ENCODE results near the gene MYH11.
"Not testable (repeated sequence)": the region's sequence is repeated elsewhere in the genome, so short reads cannot be mapped to it uniquely, and the experiment has no call there.

Gene MYH11

DNA sequence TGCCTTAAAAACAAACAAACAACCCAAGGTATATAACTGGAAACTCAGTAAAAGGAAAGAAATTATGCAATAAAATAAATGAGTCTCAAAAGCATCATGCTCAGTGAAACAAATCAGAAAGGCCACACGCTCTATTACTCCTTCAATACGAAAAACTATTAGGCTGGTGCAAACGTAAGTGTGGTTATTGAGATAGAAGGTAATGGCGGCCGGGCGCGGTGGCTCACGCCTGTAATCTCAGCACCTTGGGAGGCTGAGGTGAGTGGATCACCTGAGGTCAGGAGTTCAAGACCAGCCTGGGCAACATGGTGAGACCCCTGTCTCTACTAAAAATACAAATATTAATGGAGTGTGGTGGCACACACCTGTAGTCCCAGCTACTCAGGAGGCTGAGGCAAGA, 17.6 kb downstream of the MYH11 start:
- not testable (repeated sequence) for DNase-seq (ENCODE audit: low spot score)

DNA sequence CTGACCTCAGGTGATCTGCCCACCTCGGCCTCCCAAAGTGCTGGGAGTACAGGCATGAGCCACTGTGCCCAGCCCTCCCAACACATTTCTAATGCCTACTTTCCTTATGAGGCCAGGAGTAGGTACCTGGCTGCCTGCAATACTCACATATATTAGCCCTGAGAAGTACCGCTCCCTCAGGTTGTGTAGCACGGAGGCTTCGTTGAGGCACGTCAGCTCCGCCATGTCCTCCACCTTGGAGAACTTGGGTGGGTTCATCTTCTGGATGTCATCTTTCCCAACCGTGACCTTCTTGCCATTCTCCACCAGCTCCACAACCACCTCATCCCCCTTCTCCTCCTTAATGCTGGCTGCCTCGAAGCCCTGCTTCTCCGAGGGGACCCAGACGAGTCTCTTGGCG, 19.1 kb downstream of the MYH11 start:
- no peak for DNase-seq (ENCODE audit: low spot score)

DNA sequence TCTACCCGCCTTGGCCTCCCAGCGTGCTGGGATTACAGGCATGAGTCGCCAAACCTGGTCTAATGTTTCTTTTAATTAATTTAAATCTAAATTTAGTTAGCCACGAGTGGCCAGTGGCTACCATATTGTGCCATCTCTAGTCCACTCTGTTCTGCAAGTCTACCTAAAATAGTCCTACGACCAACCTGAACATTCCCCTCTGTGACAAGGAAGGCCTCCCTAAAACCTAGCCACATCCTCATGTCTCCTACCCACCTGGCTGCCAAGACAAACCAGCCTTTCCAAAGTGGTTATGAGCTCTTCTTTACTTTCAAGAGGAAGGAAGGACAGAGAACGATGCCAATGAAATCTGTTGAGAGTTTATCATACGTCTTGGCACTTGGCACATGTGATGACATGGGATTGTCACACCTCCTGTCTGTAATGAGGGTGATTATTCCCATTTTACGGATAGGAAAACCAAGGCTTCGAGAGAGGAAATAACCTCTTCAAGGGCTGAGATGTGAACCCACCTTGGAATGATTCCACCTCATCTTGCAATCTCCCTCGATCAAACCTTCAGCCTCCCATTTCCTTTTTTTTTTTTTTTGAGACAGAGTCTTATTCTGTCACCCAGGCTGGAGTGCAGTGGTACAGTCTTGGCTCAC, 19.7 kb downstream of the MYH11 start:
- no peak for DNase-seq (ENCODE audit: low spot score)

DNA sequence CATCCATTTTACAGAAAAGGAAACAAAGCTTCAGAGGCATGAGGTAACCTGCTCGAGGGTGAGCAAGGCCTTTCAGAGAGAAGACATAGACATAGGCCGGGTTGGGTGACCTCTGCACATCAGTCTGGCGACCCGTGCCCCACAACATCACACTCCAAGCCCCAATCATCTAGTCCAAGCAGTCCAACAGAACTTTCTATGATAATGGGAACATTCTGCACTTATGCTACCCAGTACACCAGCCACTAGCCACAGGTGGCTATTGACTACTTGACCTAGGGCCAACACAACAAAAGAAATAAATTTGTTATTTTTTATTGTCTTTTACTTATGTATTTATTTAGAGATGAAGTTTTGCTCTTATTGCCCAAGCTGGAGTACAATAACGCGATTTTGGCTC, 20.8 kb downstream of the MYH11 start:
- no peak for DNase-seq (ENCODE audit: low spot score)

DNA sequence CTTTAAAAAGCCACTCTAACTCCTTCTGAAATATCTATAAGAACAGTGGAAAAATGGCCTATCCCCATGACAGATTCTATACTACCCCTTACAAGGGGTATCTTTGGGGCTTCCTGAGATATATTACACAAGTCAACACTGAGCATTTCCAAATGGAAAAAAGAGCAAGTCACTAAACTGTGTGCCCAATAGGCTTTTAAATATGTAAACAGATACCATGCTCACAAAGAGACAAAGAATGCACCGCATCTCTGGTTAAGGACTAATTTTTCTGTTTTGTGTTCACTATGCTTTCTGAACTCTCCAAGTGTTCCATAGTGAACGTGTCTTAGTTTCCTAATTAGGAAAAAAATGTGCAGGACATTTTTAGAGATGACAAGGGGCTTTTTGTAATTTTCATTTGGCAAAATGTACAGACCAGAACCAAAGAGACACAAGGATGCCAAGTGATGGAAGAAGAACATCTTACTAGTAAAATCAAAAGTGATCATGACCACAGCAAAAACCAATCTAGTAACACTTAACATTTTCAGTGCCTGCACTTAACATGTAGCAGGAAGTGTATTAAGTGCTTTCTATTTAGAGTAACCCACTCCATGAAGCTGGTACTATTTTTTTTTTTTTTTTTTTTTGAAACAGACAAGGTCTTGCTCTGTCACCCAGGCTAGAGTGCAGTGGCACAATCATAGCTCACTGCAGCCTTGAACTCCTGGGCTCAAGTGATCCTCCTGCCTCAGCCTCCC, 21.5 kb downstream of the MYH11 start:
- no peak for DNase-seq (ENCODE audit: low spot score)

DNA sequence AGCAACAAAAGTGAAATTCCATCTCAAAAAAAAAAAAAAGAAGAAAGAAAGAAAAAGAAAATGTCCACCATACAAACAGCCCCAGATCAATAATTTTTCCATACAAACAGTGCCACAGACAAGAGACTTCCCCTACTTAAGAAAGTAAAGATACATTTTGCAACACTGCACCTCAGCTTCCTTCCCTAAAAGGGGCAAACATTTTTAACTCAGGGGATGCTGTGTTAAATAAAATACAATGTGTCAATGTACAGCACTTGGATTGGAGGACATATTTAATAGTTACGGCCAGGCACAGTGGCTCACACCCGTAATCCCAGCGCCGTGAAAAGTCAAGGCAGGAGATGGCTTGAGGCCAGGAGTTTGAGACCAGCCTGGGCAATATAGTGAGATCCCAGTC, 22.3 kb downstream of the MYH11 start:
- no peak for DNase-seq (ENCODE audit: low spot score)

DNA sequence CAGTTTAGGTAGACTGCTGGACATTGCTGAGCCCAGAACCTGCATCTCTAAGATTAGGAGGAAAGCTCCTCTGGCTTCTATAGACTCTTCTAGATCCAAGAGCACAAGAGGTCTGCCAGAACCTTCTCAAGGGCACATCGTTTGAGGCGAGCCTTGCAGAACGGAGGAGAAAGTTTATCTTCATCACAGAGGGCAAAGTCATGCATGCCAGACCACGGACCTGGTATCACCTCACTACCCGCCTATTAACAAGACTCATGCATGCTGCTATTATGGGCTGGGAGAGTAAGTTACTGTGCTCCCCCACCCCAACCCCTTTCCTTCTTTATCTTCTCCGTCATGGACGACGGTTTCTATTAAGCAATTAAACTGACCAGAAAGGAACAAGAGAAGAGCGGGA, 23.3 kb downstream of the MYH11 start:
- no peak for DNase-seq (ENCODE audit: low spot score)

DNA sequence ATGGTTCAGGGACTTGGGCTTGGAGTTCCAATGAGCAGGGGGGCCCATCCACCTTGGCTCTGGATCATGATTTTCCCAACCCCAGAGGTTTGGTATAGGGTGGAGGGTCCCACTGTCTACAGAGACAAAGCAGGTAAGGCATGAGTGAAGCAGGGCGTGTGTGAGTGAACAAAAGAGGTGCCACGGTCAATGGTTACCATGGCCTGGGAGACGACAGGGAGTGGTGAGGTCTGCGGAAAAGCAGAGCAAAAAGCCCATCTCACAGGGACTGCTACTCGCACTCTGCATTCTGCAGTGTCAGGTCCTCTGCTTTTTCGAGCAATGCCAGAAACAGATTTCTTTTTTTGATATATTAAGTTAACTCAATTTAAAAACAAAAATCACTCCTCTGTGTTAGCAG, 24.6 kb downstream of the MYH11 start:
- DNase-seq (ENCODE audit: low spot score): no peak

DNA sequence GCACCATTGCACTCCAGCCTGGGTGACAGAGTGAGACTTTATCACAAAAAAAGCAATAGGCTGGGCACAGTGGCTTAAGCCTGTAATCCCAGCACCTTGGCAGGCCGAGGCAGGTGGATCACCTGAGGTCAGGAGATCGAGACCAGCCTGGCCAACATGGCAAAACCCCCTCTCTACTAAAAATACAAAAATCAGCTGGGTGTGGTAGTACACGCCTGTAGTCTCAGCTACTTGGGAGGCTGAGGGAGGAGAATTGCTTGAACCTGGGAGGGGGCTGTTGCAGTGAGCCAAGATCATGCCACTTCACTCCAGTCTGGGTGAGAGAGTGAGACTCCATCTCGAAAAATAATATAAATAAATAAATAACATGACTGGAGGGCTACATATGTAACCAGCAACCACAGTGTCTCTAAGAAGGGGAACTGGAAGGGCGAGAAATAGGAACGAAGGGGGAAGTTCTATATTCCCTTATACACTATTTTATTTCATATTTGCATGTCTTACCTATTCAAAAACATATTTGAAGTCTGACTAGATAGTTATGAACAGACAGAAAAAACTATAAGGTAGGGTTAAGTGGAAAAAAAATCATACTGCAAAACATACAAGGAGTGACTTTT, 25.9 kb downstream of the MYH11 start:
- DNase-seq (ENCODE audit: low spot score): no peak

DNA sequence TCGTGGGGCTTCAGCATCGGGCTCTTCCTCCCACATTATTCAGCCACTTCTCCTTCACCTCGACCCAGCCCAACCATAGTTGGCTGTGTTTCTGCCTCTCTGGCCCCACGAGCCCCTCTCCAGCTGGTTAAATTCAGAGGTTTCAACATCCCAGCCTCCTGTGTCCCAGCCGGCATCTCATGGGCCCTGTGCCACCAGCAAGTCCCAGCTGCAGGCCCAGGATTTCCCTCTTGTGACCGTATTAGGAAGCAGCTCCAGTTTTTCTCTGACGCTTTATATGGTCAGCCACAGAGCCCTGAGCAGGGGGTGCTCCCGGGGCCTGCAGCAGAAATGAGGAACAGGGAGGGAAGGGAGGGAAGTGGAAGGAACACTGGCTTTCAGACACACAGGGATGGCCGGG, 27.4 kb downstream of the MYH11 start:
- DNase-seq (ENCODE audit: low spot score): no peak

DNA sequence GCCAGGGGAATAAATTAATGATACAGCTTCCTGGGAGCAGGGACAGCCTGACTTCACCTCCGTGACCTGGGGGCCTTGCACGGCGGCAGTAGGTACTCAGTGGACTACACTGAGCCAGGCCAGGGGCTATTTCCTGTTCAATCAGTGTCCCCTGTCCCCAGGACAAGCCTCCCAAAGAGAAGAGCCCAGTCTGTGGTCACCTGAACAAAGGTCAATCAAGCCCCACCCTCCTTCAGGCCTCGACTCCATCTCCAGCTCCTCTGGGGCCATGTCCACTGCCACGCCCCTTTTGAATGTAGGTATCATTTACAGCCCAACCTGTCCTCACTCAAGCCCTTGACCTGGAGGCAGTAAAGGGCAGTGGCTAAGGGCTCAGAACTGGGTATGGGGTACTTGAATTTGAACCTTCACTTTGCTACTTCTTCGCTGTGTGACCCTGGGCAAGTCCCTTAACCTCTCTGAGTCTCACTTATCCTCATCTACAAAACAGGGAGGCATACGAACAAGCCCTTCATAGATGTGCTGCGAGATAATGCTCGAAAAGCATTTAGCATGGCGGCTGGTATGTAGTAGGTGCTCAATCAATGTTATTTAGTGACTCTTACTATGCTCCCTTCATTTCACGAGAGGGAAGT, 29.0 kb downstream of the MYH11 start:
- no peak for DNase-seq (ENCODE audit: low spot score)

DNA sequence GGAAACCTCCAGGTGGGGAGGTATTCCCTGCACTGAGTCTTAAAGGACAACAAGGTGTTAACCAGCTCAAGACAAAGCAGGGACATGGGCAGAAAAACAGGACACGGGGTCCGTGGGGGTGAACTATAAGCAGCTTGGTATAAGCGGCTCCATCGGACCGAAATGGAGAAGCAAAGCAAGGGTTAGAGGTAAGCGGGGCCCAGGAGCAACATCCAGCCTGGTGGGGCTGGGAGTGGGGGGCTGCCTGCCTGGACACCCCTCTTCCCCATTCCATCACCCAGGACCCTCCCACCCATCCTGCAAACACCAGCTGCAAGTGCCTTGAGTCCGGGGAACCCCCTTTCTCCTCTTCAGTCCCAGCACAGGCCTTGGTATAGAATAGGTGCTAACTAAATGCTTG, 29.5 kb downstream of the MYH11 start:
- no peak for DNase-seq (ENCODE audit: low spot score)

DNA sequence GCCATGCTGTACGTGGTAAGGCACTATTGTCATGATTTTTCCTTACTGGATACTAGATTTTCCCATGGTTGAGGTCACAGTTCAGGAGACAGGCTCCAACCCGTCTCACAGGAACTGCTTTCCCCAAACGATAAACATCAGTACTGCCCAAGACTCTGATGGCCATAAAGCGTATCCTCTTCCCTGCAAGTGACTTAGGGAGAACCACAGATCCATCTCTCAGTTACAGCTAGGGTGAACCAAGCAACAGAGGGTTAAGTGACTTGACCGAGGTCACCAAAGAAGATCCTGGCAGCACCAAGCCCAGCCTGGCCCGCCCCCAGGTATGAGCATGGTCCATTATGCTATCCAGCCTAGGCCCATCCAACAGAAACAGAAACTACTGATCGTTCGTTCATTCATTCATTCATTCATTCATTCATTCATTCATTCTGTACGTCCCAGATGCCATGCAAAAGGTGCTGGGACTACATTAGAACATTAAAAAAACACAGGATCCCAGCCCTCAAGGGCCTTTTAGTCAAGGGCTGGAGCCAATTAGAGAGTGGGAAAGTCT, 31.0 kb downstream of the MYH11 start:
- no peak for DNase-seq (ENCODE audit: low spot score)

DNA sequence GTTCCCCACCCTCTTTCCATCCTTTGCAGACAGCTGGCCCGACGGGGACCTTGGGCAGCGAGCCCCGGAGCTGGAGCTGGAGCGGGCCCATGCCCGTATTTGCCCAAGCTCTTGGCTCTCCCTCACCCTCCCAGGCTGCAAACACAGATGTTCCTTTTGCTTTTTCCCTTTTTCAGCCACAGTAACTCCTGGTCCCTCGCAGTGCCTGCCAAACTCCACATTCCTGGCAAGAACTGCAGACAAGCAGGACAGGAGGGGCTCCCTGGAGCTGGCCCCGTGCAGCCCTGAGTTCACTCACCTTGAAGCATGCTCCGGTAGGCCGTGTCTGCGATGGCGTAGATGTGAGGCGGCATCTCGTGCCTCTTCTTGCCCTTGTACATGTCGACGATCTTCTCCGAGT, 33.9 kb downstream of the MYH11 start:
- no peak for DNase-seq (ENCODE audit: low spot score)

DNA sequence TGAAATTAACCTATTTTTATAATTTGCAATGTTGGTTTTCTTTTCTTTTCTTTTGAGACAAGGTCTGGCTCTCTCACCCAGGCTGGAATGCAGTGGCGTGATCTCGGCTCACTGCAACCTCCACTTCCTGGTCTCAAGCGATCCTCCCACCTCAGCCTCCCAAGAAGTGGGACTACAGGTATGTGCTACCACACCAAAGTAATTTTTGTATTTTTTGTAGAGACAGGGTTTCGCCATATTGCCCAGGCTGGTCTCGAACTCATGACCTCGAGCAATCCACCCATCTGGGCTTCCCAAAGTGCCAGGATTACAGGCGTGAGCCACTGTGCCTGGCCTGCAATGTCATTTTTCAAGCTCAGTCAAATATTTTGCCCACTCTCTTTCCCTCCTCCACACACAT, 36.0 kb downstream of the MYH11 start:
- DNase-seq (ENCODE audit: low spot score): no peak

DNA sequence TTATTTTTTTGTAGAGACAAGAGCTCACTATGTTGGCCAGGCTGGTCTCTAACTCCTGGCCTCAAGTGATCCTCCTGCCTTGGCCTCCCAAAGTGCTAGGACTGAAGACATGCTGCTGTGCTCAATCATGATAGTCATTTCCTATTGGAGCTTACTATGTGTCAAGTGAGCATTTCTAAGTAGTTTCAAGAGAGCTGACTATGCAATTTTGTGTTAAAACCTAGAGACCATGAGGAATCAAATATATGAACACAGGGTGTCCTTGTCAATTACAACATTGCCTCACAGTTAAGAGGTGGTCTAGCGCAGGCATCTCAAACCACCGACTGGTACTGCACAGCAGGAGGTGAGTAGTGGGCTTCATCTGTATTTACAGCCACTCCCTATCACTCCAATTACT, 37.8 kb downstream of the MYH11 start:
- no peak for DNase-seq (ENCODE audit: low spot score)

DNA sequence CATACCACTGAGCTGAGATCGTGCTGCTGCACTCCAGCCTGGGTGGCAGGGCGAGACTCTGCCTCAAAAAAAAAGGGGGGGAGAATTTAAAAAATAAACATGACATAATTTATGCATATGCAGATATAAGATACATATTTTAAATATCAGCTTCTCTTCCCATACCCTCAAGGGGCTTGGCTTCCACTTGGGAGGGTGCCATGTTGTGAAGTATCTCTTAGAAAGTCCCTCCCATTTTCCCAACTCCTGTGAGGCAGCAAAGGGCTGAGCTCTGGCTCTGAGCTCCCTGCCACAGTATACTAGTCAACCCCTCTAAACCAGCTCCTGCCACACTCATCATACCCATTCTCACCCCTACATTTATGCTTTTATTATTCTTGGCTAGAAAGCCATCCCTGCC, 39.4 kb downstream of the MYH11 start:
- no peak for DNase-seq (ENCODE audit: low spot score)

DNA sequence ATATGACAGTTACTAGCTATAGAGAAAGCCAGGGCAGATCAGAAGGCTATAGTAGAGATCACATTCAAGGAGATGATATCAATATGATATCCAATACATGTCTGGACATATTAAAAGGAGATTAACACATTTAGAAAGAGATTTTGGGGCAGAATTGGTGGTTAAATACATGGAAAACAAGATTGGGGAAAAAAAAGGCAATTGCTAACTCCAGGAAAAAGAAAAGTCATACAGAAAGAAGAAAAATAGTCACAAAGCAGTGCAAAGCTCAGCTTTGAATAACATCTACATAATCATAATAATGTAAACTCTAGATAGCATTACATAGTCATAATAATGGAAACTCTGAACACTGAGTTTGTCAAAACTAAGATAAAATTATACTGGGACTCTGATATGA, 40.6 kb downstream of the MYH11 start:
- no peak for DNase-seq (ENCODE audit: low spot score)

DNA sequence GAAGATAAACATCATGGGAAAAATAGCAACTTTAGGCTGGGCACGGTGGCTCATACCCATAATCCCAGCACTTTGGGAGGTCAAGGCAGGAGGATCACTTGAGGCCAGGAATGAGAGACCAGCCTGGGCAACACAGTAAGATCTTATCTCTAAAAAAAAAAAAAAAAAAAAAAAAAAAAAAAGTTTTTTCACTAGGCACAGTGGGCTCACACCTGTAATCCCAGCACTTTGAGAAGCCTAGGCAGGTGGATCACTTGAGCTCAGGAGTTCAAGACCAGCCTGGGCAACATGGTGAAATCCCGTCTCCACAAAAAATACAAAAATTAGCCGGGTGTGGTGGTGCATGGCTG, 44.5 kb downstream of the MYH11 start:
- not testable (repeated sequence) for DNase-seq (ENCODE audit: low spot score)

DNA sequence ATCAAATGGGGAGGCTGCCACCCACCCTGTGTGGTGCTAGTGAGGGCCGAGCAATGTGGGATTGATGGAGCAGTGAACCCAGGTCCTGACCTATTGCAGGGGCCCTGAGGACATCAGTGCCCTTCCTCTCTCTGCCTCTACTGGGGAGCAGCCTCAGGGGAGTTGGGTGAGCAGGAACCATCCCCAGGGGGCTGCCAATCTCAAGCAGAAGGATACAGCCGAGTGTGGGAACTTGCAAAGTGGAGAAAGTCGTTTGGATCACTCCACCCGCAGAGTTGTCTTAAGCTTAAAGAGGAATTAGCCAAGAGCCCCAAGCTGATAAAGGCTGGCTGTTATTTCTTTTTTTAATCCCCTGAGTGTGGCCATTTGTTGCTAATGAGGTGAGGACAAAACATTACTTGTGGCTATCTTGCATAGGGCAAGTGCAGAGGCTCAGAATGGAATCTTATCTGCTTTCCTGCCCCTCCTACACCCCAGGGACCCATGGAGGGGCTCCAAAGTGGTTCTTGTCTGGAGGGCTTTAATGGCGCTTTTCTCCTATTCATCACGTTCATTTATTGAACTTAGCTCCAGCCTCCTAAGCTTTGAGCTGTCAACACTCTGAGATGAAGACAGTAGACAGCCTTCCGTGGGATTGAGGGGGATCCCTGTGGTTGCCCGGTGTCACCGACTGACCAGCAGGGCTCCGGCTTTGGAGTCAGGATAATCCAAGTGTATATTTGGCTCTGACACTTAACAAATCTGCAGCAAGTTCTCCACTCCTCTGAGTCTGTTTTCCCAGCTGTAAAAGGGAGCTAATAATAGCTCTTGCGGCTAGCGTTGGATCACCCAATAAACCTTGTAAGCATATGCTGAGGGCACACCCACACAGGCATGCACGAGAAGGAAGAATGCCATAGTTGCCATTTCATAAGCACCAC, 45.1 kb downstream of the MYH11 start:
- no peak for DNase-seq (ENCODE audit: low spot score)

DNA sequence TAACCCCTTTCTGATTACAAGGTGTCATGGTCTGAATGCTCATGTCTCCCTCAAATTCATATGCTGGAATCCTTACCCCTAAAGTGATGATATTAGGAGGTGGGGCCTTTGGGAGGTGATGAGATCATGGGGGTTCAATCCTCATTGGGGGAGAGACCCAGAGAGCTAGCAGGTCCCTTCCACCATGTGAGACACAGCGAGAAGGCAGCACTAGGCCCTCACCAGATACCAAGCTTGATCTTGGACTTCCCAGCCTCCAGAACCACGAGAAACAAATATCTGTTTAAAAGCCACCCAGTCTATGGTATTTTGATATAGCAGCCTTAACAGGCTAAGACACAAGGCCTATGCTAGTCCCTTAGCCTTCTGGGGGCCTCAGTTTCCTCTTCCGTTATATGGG, 45.9 kb downstream of the MYH11 start:
- DNase-seq (ENCODE audit: low spot score): no peak

DNA sequence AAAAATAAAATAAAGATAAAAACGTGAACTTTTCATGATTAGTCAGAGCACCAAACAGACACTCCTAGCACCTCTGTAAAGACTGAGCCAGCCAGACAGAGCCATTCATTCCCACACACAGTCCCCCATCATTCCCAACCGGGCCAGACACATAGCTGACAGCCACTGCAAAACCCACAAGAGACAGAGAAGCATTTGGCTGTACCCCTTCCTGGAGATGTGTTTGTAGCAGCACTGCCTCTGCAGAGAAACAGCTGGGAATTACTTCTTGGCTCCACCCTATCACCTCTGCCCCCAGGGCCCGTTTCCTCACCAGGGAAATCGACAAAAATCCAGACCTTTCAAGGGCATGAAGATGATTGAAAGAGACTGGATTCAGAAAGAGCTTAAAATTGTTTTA, 46.4 kb downstream of the MYH11 start:
- DNase-seq (ENCODE audit: low spot score): no peak

Measured in hematopoietic multipotent progenitor cell treated with erythropoietin and hydrocortisone succinate and interleukin-3 and kit ligand, for 17 days (in vitro differentiated cells).